HepG2 (cell line): Measurements from ENCODE around the gene HYAL2. TPM values are rescaled to one million over a fixed set of nuclear protein-coding genes. Genes with fewer than 3 reads are reported as not detected.

Source experiments
- ATAC-seq: fragments of 200-7000 bp; cut with Tn5 transposase; 3 replicates; pipeline ENCODE4 v1.9.1; 2020; ENCODE audit warnings: mild to moderate bottlenecking, moderate library complexity
- BruUV-seq: library from RNA; stranded (reverse); fragments of 400-500 nt; replicated peaks from 2 replicates; lab custom pipeline; 2021; lab: Mats Ljungman, UMichigan
- CTCF ChIA-PET: fragments of 300-600 bp; formaldehyde crosslinking; extraction: SDS; loops from one replicate; lab custom pipeline; 2021; ENCODE audit warnings: low total read pairs, inconsistent platforms, low intra/inter-chr PET ratio; lab: Yijun Ruan, JAX
- POLR2A ChIA-PET: fragments of 350-600 bp; sonication (Branson Sonifier 250); formaldehyde crosslinking; loops from one replicate; lab custom pipeline; 2020; ENCODE audit warnings: antibody characterized with exemption, inconsistent platforms; lab: Yijun Ruan, JAX
- DNase-seq: peaks from one replicate; pipeline ENCODE4 v3.0.0-alpha.2; 2015; ENCODE audit warnings: low spot score
- FAIRE-seq: peaks from 3 replicates; lab custom pipeline; 2011; peaks lifted over from hg19 to GRCh38; lab: Jason Lieb, UNC
- H2AFZ ChIP-seq: one replicate; pipeline ENCODE4 v1.6.1; 2011; ENCODE audit warnings: low read length, inconsistent platforms
- H3K27ac ChIP-seq: fragments of 300-600 bp; 3 replicates; pipeline ENCODE4 v1.8.0; 2011; ENCODE audit warnings: mixed run types, mild to moderate bottlenecking, mixed read lengths, low read length, inconsistent platforms; ENCODE audit not compliant: insufficient read depth; ENCODE audit errors: extremely low read length
- H3K27me3 ChIP-seq, 2 experiments: fragments of 200-600 bp in 1 of 2; 2 replicates in 1 of 2; 3 replicates in 1 of 2; pipeline versions ENCODE4 v1.6.0 to v1.8.0; 2011; ENCODE audit warnings: low read length in 2 of 2, mild to moderate bottlenecking in 2 of 2, moderate library complexity in 2 of 2, inconsistent platforms in 1 of 2; ENCODE audit not compliant: insufficient read depth in 2 of 2, control insufficient read depth in 1 of 2
- H3K36me3 ChIP-seq, 2 experiments: fragments of 200-600 bp in 1 of 2; replicated peaks in 1 of 2; 2 replicates in 1 of 2; 3 replicates in 1 of 2; pipeline versions ENCODE4 v1.5.1 to v1.8.0; 2011; ENCODE audit warnings: low read length in 2 of 2, inconsistent platforms in 1 of 2; ENCODE audit not compliant: insufficient read depth in 2 of 2, control insufficient read depth in 1 of 2
- H3K4me1 ChIP-seq: 2 replicates; pipeline ENCODE4 v1.5.1; 2012; ENCODE audit warnings: low read length, inconsistent platforms; ENCODE audit not compliant: insufficient read depth
- H3K4me2 ChIP-seq: 2 replicates; pipeline ENCODE4 v1.6.0; 2011; ENCODE audit warnings: low read depth, low read length, inconsistent platforms
- H3K4me3 ChIP-seq, 3 experiments: fragments of 200-600 bp in 1 of 3; sonication (generic), shearing (Covaris generic) in 1 of 3; replicated peaks in 1 of 3; 2 replicates each; pipeline ENCODE4 v1.5.1; 2011 to 2016; ENCODE audit warnings: low read length in 3 of 3, inconsistent platforms in 2 of 3, low read depth in 2 of 3, mild to moderate bottlenecking in 2 of 3, control low read depth in 1 of 3, mixed read lengths in 1 of 3; ENCODE audit not compliant: insufficient read depth in 1 of 3
- H3K79me2 ChIP-seq: one replicate; pipeline ENCODE4 v1.6.1; 2011; ENCODE audit warnings: low read length, inconsistent platforms; ENCODE audit not compliant: insufficient read depth
- H3K9ac ChIP-seq: 2 replicates; pipeline ENCODE4 v1.6.0; 2011; ENCODE audit warnings: mild to moderate bottlenecking, low read depth, low read length, inconsistent platforms; ENCODE audit not compliant: insufficient read depth
- H3K9me3 ChIP-seq: 2 replicates; pipeline ENCODE4 v1.5.1; 2012; ENCODE audit warnings: mild to moderate bottlenecking, low read length
- H4K20me1 ChIP-seq: 2 replicates; pipeline ENCODE4 v1.6.0; 2011; ENCODE audit warnings: inconsistent platforms, mild to moderate bottlenecking, low read length, moderate library complexity; ENCODE audit not compliant: insufficient read depth
- CENPBD1 ChIP-seq: sonication (generic); formaldehyde crosslinking; IDR thresholded peaks from 2 replicates; pipeline ENCODE4 v1.8.0; 2022; ENCODE audit warnings: missing genetic modification reagents, low read depth, mild to moderate bottlenecking, borderline replicate concordance
- DRAP1 ChIP-seq: IDR thresholded peaks from 2 replicates; pipeline ENCODE4 v1.6.1; 2016; ENCODE audit warnings: missing genetic modification reagents, missing compliant biosample characterization
- FOXP4 ChIP-seq: sonication (generic); formaldehyde crosslinking; IDR thresholded peaks from 2 replicates; pipeline ENCODE4 v1.4.0; 2020; ENCODE audit warnings: missing genetic modification reagents
- GABPB1 ChIP-seq: IDR thresholded peaks from 2 replicates; pipeline ENCODE4 v1.6.1; 2016; ENCODE audit warnings: mild to moderate bottlenecking, missing genetic modification reagents, moderate library complexity, missing compliant biosample characterization
- JARID2 ChIP-seq: sonication (generic); formaldehyde crosslinking; IDR thresholded peaks from 2 replicates; pipeline ENCODE4 v1.8.1; 2023; ENCODE audit warnings: missing genetic modification reagents, inconsistent platforms; ENCODE audit not compliant: insufficient replicate concordance
- NFIB ChIP-seq: sonication (generic); formaldehyde crosslinking; IDR thresholded peaks from 2 replicates; pipeline ENCODE4 v1.9.0; 2021; ENCODE audit warnings: missing genetic modification reagents, mild to moderate bottlenecking, borderline replicate concordance
- RARA ChIP-seq: IDR thresholded peaks from 2 replicates; pipeline ENCODE4 v1.6.1; 2016; ENCODE audit warnings: missing genetic modification reagents, missing compliant biosample characterization
- RNF219 ChIP-seq: sonication (generic); formaldehyde crosslinking; IDR thresholded peaks from 2 replicates; pipeline ENCODE4 v1.5.0; 2020; ENCODE audit warnings: mild to moderate bottlenecking, missing genetic modification reagents
- TCF12 ChIP-seq, 2 experiments: fragments of 450-650 bp in 1 of 2; sonication (generic) in 1 of 2; formaldehyde crosslinking in 1 of 2; IDR thresholded peaks; 2 replicates each; pipeline versions ENCODE4 v1.6.1 to v1.8.0; 2017 to 2022; ENCODE audit warnings: antibody characterized with exemption in 1 of 2, mild to moderate bottlenecking in 1 of 2, missing genetic modification reagents in 1 of 2, moderate library complexity in 1 of 2
- ZNF225 ChIP-seq: sonication (generic); formaldehyde crosslinking; IDR thresholded peaks from 2 replicates; pipeline ENCODE4 v1.4.0; 2020; ENCODE audit warnings: mild to moderate bottlenecking, missing genetic modification reagents
- ZNF24 ChIP-seq: fragments of 450-650 bp; IDR thresholded peaks from 2 replicates; pipeline ENCODE4 v1.6.1; 2017; ENCODE audit warnings: antibody characterized with exemption, mild to moderate bottlenecking
- ZNF280B ChIP-seq: sonication (generic); formaldehyde crosslinking; IDR thresholded peaks from 2 replicates; pipeline ENCODE4 v1.5.0; 2020; ENCODE audit warnings: missing genetic modification reagents, mild to moderate bottlenecking, borderline replicate concordance
- ZNF558 ChIP-seq: sonication (generic); formaldehyde crosslinking; IDR thresholded peaks from 2 replicates; pipeline ENCODE4 v1.9.0; 2022; ENCODE audit warnings: mild to moderate bottlenecking, missing genetic modification reagents, borderline replicate concordance
- ZNF7 ChIP-seq: IDR thresholded peaks from 2 replicates; pipeline ENCODE4 v1.6.1; 2016; ENCODE audit warnings: missing biosample characterization, missing genetic modification reagents
- ZNF839 ChIP-seq: sonication (generic); formaldehyde crosslinking; IDR thresholded peaks from 2 replicates; pipeline ENCODE4 v1.4.0; 2020; ENCODE audit warnings: missing genetic modification reagents, mild to moderate bottlenecking, borderline replicate concordance
- WGBS: methylation state at CpG from one replicate; pipeline ENCODE4 v1.1.6; 2017; ENCODE audit warnings: low lambda C conversion rate; 5-methylcytosine and 5-hydroxymethylcytosine counted together
- in situ Hi-C: cut with HindIII; loops from 2 replicates; pipeline ENCODE4 v1.10.0; 2017; ENCODE audit warnings: low pct_unique_long_range_greater_than_20kb; ENCODE audit not compliant: extremely low pct_ligation_motif_present
- intact Hi-C: fragments of 100-400 bp; cut with micrococcal nuclease; formaldehyde crosslinking; loops from one replicate; pipeline ENCODE4 v1.10.0; 2022; ENCODE audit not compliant: unreplicated experiment
- polyA plus RNA-seq, 8 experiments: library from polyadenylated mRNA; depleted of rRNA in 3 of 8; stranded (reverse) in 7 of 8; unstranded in 1 of 8; fragments of >200 nt; fragmentation: Illumina TruSeq in 4 of 8; extraction: Trizol in 4 of 8; gene quantifications; 2 replicates each; pipeline versions ENCODE4 v1.2.1 to v1.2.3, GENCODE V29; 2011 to 2016; ENCODE audit warnings: low read depth in 4 of 8, missing spikeins in 1 of 8, mixed read lengths in 1 of 8; ENCODE audit not compliant: insufficient read depth in 1 of 8
- total RNA-seq, 5 experiments: library from RNA; depleted of rRNA; stranded (reverse); fragments of >200 nt; fragmentation: Illumina TruSeq; extraction: Trizol; gene quantifications; 2 replicates each; pipeline ENCODE4 v1.2.3, GENCODE V29; 2016; ENCODE audit warnings: low read depth in 1 of 5

HYAL2 gene
- total and polyA plus RNA-seq, 2 of the 13 experiments (the other 11 are each of a cell fraction or from before 2014, with no cell fraction given): 76.2 to 102 TPM

GRCh38 chr3:50365842-50366220 is 43.3 kb upstream of the HYAL2 start (continued):
- TF ChIP-seq ZNF280B (CRISPR knock-in tag) (no peak), ZNF558 (no peak), ZNF225 (CRISPR knock-in tag) (no peak), NFIB (CRISPR knock-in tag) (no peak), JARID2 (CRISPR knock-in tag) (no peak), ZNF7 (CRISPR knock-in tag) (no peak), ZNF839 (no peak)

GRCh38 chr3:50365080-50365841 is 42.7 kb upstream of the HYAL2 start:
- ATAC-seq (peak; percentile 24), FAIRE-seq (no peak), DNase-seq (no peak)
- intact Hi-C loops (no loop called here), in situ Hi-C loops (no loop called here)
- H3K4me3 ChIP-seq: peak overlapping the region in 2 of 3 experiments; percentile 29 to 35; a peak in 2 of 6 replicates
- no peak overlapping the region for H2AFZ ChIP-seq
- BruUV-seq: no TSS peak
- ChIA-PET POLR2A (interaction anchor here (0.6 kb wide), 1 partner anchor 1340 kb away, joined by 3 read pairs; no protein-coding TSS in a partner anchor), CTCF (no interaction called here)
- H3K27ac ChIP-seq: no peak overlapping the region
- H3K4me2 ChIP-seq: peak overlapping the region; percentile 47
- H3K9me3 ChIP-seq: no peaks in the 10 kb centered on the region
- 72% methylated on average over 26 of the region's 53 CpGs for WGBS
- no peaks in the 10 kb centered on the region for H3K36me3 ChIP-seq
- no peaks in the 10 kb centered on the region for H4K20me1 ChIP-seq
- H3K27me3 ChIP-seq: peaks cover 15 to 62% of the 10 kb centered on the region in 2 experiments; a peak in 4 of 5 replicates
- H3K9ac ChIP-seq: no peak overlapping the region
- no peaks in the 10 kb centered on the region for H3K4me1 ChIP-seq
- no peaks in the 10 kb centered on the region for H3K79me2 ChIP-seq
- TF ChIP-seq RNF219 (no peak), TCF12 (IDR thresholded peaks at IDR 0.05) (no peak), TCF12 (CRISPR knock-in tag; IDR thresholded peaks at IDR 0.05) (no peak), GABPB1 (0 out of 2 replicates have a peak, but pooled peaks have one; percentile 16), RARA (no peak), DRAP1 (no peak), ZNF839 (no peak), CENPBD1 (CRISPR knock-in tag) (no peak), ZNF24 (no peak), FOXP4 (CRISPR knock-in tag) (no peak)
